Suprapubic skin (tissue), 4 donors: ENCODE measurements around the gene WLS. TPM values are rescaled to one million over a fixed set of nuclear protein-coding genes. Genes with fewer than 3 reads are reported as not detected.
A peak's percentile ranks its signal among the peaks of the same experiment; 100 is the strongest.

Experiments
- DNase-seq, 2 donors: peaks; one replicate each; pipeline ENCODE4 v3.0.0-alpha.2; 2019; ENCODE audit warnings: low spot score in 2 of 2
- H3K27ac ChIP-seq: fragments of 200-600 bp; sonication (generic); one replicate; pipeline ENCODE4 v1.5.1; 2019
- H3K27me3 ChIP-seq: fragments of 200-600 bp; sonication (generic); one replicate; pipeline ENCODE4 v1.5.1; 2019
- H3K36me3 ChIP-seq: fragments of 200-600 bp; sonication (generic); one replicate; pipeline ENCODE4 v1.5.1; 2019
- H3K4me1 ChIP-seq: fragments of 200-600 bp; sonication (generic); one replicate; pipeline ENCODE4 v1.5.1; 2019
- H3K4me3 ChIP-seq: fragments of 200-600 bp; sonication (generic); one replicate; pipeline ENCODE4 v1.5.1; 2019; ENCODE audit warnings: mild to moderate bottlenecking
- H3K9me3 ChIP-seq: fragments of 200-600 bp; sonication (generic); one replicate; pipeline ENCODE4 v1.5.1; 2019
- CTCF ChIP-seq, 2 donors: fragments of 200-600 bp in 1 of 2; fragments of 450-650 bp in 1 of 2; sonication (generic) in 1 of 2; IDR thresholded peaks; one replicate each; pipeline ENCODE4 v1.5.1; 2016 to 2019; ENCODE audit warnings: antibody characterized with exemption in 2 of 2, mild to moderate bottlenecking in 1 of 2, moderate library complexity in 1 of 2
- EP300 ChIP-seq: sonication (generic); formaldehyde crosslinking; IDR thresholded peaks from one replicate; pipeline ENCODE4 v1.6.1; 2017; ENCODE audit warnings: antibody characterized with exemption
- POLR2A ChIP-seq, 2 donors: fragments of 450-650 bp; IDR thresholded peaks; one replicate each; pipeline ENCODE4 v1.6.1; 2017; ENCODE audit warnings: antibody characterized with exemption in 2 of 2, mild to moderate bottlenecking in 2 of 2, moderate library complexity in 2 of 2
- POLR2AphosphoS5 ChIP-seq, 3 donors: sonication (generic); formaldehyde crosslinking; IDR thresholded peaks; one replicate each; pipeline ENCODE4 v1.6.1; 2017; ENCODE audit warnings: antibody characterized with exemption in 3 of 3
- WGBS: methylation state at CpG from one replicate; pipeline ENCODE4 v1.1.5; 2018; 5-methylcytosine and 5-hydroxymethylcytosine counted together
- total RNA-seq, 4 donors: library from RNA; depleted of rRNA; stranded (reverse); fragments of >200 nt; gene quantifications; one replicate each; pipeline ENCODE4 v1.1.0, GENCODE V29; 2016

The WLS gene
- total RNA-seq, 4 donors from 2014 or later = 62.3 to 75.0 (median 70.0) TPM

GRCh38 chr1:68213843-68214242, 18.5 kb downstream of the WLS start:
- peaks cover 56% of the 10 kb centered on the region for H3K4me1 ChIP-seq
- H3K9me3 ChIP-seq = no peaks in the 10 kb centered on the region
- H3K27ac ChIP-seq = peak overlapping the region; percentile 24
- H3K27me3 ChIP-seq = no peaks in the 10 kb centered on the region
- TF ChIP-seq POLR2AphosphoS5 (IDR thresholded peaks at IDR 0.05) = peak in 2 of 3 donors; percentile 23
- TF ChIP-seq EP300 = no peak
- no peak overlapping the region for H3K4me3 ChIP-seq
- H3K36me3 ChIP-seq = no peaks in the 10 kb centered on the region
- 30% methylated on average over 5 of the region's 5 CpGs for WGBS
- DNase-seq = peak; percentile 88 to 89

GRCh38 chr1:68211761-68212380, 20.5 kb downstream of the WLS start:
- Histone ChIP-seq H3K4me1 (peaks cover 50% of the 10 kb centered on the region), H3K27me3 (no peaks in the 10 kb centered on the region), H3K36me3 (no peaks in the 10 kb centered on the region), H3K27ac (no peak overlapping the region), H3K9me3 (no peaks in the 10 kb centered on the region), H3K4me3 (no peak overlapping the region)
- WGBS = 91% methylated on average over 6 of the region's 6 CpGs
- no peak for DNase-seq
- TF ChIP-seq CTCF (IDR thresholded peaks at IDR 0.05) (no peak), POLR2A (IDR thresholded peaks at IDR 0.05) (no peak), POLR2AphosphoS5 (IDR thresholded peaks at IDR 0.05) (no peak), EP300 (no peak)

GRCh38 chr1:68210829-68211228, 21.5 kb downstream of the WLS start:
- TF ChIP-seq POLR2A (IDR thresholded peaks at IDR 0.05) (no peak), CTCF (IDR thresholded peaks at IDR 0.05) (no peak), EP300 (no peak), POLR2AphosphoS5 (IDR thresholded peaks at IDR 0.05) (no peak)
- WGBS = 75% methylated on average over 2 of the region's 2 CpGs
- no peak overlapping the region for H3K4me3 ChIP-seq
- H3K27me3 ChIP-seq = no peaks in the 10 kb centered on the region
- no peaks in the 10 kb centered on the region for H3K36me3 ChIP-seq
- H3K27ac ChIP-seq = no peak overlapping the region
- H3K9me3 ChIP-seq = no peaks in the 10 kb centered on the region
- peaks cover 49% of the 10 kb centered on the region for H3K4me1 ChIP-seq
- no peak for DNase-seq

- peaks cover 52% of the 10 kb centered on the region for H3K4me1 ChIP-seq
- no peaks in the 10 kb centered on the region for H3K27me3 ChIP-seq
- H3K4me3 ChIP-seq = no peak overlapping the region
- no peaks in the 10 kb centered on the region for H3K9me3 ChIP-seq
- H3K27ac ChIP-seq = no peak overlapping the region
- no peak for TF ChIP-seq POLR2A (IDR thresholded peaks at IDR 0.05)
- no peak for TF ChIP-seq POLR2AphosphoS5 (IDR thresholded peaks at IDR 0.05)
- TF ChIP-seq EP300 = no peak
- TF ChIP-seq CTCF (IDR thresholded peaks at IDR 0.05) = no peak
- DNase-seq = no peak
- no peaks in the 10 kb centered on the region for H3K36me3 ChIP-seq
Measured at GRCh38 chr1:68210027-68210426, 22.3 kb downstream of the WLS start.

GRCh38 chr1:68206848-68207689, 25.3 kb downstream of the WLS start:
- Histone ChIP-seq H3K4me3 (no peak overlapping the region), H3K4me1 (peaks cover 42% of the 10 kb centered on the region), H3K27me3 (no peaks in the 10 kb centered on the region), H3K36me3 (no peaks in the 10 kb centered on the region), H3K9me3 (no peaks in the 10 kb centered on the region), H3K27ac (peak overlapping the region; percentile 29)
- WGBS = 37% methylated on average over 3 of the region's 3 CpGs
- DNase-seq = no peak
- TF ChIP-seq POLR2AphosphoS5 (IDR thresholded peaks at IDR 0.05) (no peak), POLR2A (IDR thresholded peaks at IDR 0.05) (no peak), CTCF (IDR thresholded peaks at IDR 0.05) (no peak), EP300 (no peak)
